HG03520 (cell line): Measurements from ENCODE around the gene PIK3C2A.

Experiments
- ATAC-seq: cut with Tn5 transposase; IDR thresholded peaks from one replicate; pipeline ENCODE4 v1.9.1; 2021; ENCODE audit warnings: mild to moderate bottlenecking, moderate library complexity; ENCODE audit not compliant: unreplicated experiment

Gene PIK3C2A

GRCh38 chr11:17162376-17162775, 45.4 kb downstream of the PIK3C2A start:
- no peak for ATAC-seq

- no peak for ATAC-seq
Observed at GRCh38 chr11:17161515-17161914, 46.3 kb downstream of the PIK3C2A start.

GRCh38 chr11:17159441-17159840, 48.3 kb downstream of the PIK3C2A start:
- no peak for ATAC-seq
